GM12878 (cell line): ENCODE measurements around the gene AKAP13. TPM values are rescaled to one million over a fixed set of nuclear protein-coding genes. Genes with fewer than 3 reads are reported as not detected.
A peak's percentile ranks its signal among the peaks of the same experiment; 100 is the strongest.

Experiments used
- BACH1 ChIP-seq: fragments of 450-650 bp; IDR thresholded peaks from 2 replicates; pipeline ENCODE4 v1.6.1; 2017; ENCODE audit warnings: mild to moderate bottlenecking, borderline replicate concordance
- CEBPB ChIP-seq, 2 experiments: fragments of 150-350 bp in 1 of 2; IDR thresholded peaks; 2 replicates each; pipeline ENCODE4 v1.6.1; 2012 to 2014; ENCODE audit warnings: low read depth in 2 of 2, low read length in 2 of 2, borderline replicate concordance in 1 of 2, inconsistent platforms in 1 of 2
- CREB1 ChIP-seq: IDR thresholded peaks from 2 replicates; pipeline ENCODE4 v1.6.1; 2012; ENCODE audit warnings: low read depth, mild to moderate bottlenecking, inconsistent platforms
- CREM ChIP-seq: IDR thresholded peaks from 2 replicates; pipeline ENCODE4 v1.6.1; 2014; ENCODE audit warnings: antibody characterized with exemption, low read depth
- CUX1 ChIP-seq: IDR thresholded peaks from 2 replicates; pipeline ENCODE4 v1.6.1; 2012; ENCODE audit warnings: improper control_type of control experiment, low read depth, low read length; ENCODE audit not compliant: insufficient replicate concordance
- EZH2 ChIP-seq: IDR thresholded peaks from 2 replicates; pipeline ENCODE4 v1.6.1; 2012; ENCODE audit warnings: low read depth, mild to moderate bottlenecking, control low read depth, inconsistent platforms, low read length, borderline replicate concordance; ENCODE audit not compliant: control insufficient read depth
- NFIC ChIP-seq: IDR thresholded peaks from 2 replicates; pipeline ENCODE4 v1.6.1; 2012; ENCODE audit warnings: low read depth, mild to moderate bottlenecking, inconsistent platforms, low read length, moderate library complexity
- POLR2AphosphoS2 ChIP-seq: IDR thresholded peaks from 2 replicates; pipeline ENCODE4 v1.6.1; 2011; ENCODE audit warnings: low read depth, mild to moderate bottlenecking, low read length, improper control_type of control experiment, moderate library complexity
- RB1 ChIP-seq: fragments of 450-650 bp; formaldehyde crosslinking; IDR thresholded peaks from 2 replicates; pipeline ENCODE4 v1.6.1; 2017; ENCODE audit warnings: mild to moderate bottlenecking, borderline replicate concordance
- ZNF207 ChIP-seq: fragments of 450-650 bp; IDR thresholded peaks from 2 replicates; pipeline ENCODE4 v1.6.1; 2014; ENCODE audit warnings: antibody characterized with exemption, mild to moderate bottlenecking, borderline replicate concordance
- ZNF274 ChIP-seq: IDR thresholded peaks from one replicate; pipeline ENCODE4 v1.8.0; 2011; ENCODE audit not compliant: insufficient read length, insufficient read depth
- ZZZ3 ChIP-seq: IDR thresholded peaks from 2 replicates; pipeline ENCODE4 v1.6.1; 2011; ENCODE audit warnings: low read depth; ENCODE audit not compliant: control insufficient read depth, insufficient read length
- polyA plus RNA-seq, 11 experiments: library from polyadenylated mRNA; depleted of rRNA in 4 of 11; unstranded in 6 of 11; stranded (reverse) in 5 of 11; fragments of >200 nt; fragmentation: Nextera tagmentation in 4 of 11; fragmentation: Illumina TruSeq in 1 of 11; extraction: Ambion mirVana in 4 of 11; extraction: Trizol in 1 of 11; gene quantifications; 1 replicate in 1 of 11; 2 replicates in 10 of 11; pipeline versions ENCODE4 v1.2.1 to v1.2.3, GENCODE V29; 2011 to 2016; ENCODE audit warnings: inconsistent platforms in 2 of 11, missing spikeins in 2 of 11, low read depth in 1 of 11
- total RNA-seq, 4 experiments: library from RNA; depleted of rRNA in 3 of 4; stranded (reverse); fragments of >200 nt in 3 of 4; fragmentation: Illumina TruSeq in 1 of 4; extraction: Trizol in 1 of 4; gene quantifications; 2 replicates each; pipeline versions ENCODE4 v1.2.1 to v1.2.3, GENCODE V29; 2013 to 2021
- TF ChIP-seq, protein P1 (sequence below): fragments of 450-650 bp; IDR thresholded peaks from 2 replicates; pipeline ENCODE4 v1.6.1; 2016; ENCODE audit warnings: mild to moderate bottlenecking, moderate library complexity, borderline replicate concordance
- TF ChIP-seq, protein P2 (sequence below): fragments of 450-650 bp; IDR thresholded peaks from 2 replicates; pipeline ENCODE4 v1.6.1; 2017; ENCODE audit warnings: mild to moderate bottlenecking, low read depth, inconsistent platforms; ENCODE audit not compliant: poor library complexity, severe bottlenecking
- TF ChIP-seq, protein P3 (sequence below): IDR thresholded peaks from 2 replicates; pipeline ENCODE4 v1.6.1; 2011; ENCODE audit warnings: low read depth, low read length, improper control_type of control experiment, borderline replicate concordance

Gene AKAP13
- total and polyA plus RNA-seq, 10 of the 15 experiments (the other 5 are each of a cell fraction or from before 2014, with no cell fraction given) = 14.4 to 74.9 (median 55.1) TPM

DNA sequence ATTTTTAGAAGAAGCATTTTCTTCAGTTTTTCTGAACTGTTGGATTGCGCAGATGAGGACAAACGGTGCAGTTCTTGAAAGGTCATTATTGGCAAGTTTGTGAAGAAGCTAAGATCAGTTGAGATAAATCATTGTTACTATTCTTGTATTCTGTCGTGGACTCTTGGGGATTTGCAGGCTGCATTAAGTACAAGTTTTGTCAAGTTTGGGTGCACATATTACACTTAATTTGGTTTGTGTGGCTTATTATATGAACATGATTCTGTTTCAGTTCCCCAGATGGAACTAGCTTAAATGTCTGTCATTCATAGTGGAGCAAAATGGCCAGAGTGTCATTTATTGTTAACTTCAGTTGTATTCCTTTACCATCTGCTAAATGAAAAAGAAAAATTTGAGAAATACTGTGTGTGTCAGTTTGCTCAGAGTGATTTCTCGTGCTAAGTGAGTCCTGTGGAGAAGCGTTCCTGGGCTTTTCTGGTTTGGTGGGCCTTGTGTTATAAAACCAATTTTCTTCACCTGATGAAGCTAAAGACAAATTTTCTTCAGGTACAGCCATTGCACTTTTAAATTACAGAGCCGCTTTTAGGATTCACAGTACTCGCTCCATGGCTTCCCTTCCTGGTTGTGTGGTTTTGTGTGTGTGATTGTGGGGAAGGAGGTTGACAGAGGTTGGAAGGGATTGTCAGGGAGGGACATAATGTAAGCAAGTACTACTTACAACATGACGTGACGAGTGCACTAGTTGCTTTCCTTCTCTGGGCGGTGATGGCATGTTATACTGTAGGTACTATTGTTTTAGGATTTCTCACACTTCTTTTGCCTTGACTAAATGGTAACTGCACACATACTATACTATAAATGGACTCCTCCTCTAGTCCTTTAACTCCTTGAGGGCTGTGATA is 1.7 kb downstream of the AKAP13 start (continued):
- peak; percentile 64 for TF ChIP-seq CUX1
- peak; percentile 60; the same call in 1 of the 2 replicates for TF ChIP-seq CREM
- TF ChIP-seq POLR2AphosphoS2 = no peak
- peak; percentile 35; the same call in 1 of the 2 replicates for TF ChIP-seq BACH1
- TF ChIP-seq ZZZ3 = no peak
- TF ChIP-seq, protein P1, sequence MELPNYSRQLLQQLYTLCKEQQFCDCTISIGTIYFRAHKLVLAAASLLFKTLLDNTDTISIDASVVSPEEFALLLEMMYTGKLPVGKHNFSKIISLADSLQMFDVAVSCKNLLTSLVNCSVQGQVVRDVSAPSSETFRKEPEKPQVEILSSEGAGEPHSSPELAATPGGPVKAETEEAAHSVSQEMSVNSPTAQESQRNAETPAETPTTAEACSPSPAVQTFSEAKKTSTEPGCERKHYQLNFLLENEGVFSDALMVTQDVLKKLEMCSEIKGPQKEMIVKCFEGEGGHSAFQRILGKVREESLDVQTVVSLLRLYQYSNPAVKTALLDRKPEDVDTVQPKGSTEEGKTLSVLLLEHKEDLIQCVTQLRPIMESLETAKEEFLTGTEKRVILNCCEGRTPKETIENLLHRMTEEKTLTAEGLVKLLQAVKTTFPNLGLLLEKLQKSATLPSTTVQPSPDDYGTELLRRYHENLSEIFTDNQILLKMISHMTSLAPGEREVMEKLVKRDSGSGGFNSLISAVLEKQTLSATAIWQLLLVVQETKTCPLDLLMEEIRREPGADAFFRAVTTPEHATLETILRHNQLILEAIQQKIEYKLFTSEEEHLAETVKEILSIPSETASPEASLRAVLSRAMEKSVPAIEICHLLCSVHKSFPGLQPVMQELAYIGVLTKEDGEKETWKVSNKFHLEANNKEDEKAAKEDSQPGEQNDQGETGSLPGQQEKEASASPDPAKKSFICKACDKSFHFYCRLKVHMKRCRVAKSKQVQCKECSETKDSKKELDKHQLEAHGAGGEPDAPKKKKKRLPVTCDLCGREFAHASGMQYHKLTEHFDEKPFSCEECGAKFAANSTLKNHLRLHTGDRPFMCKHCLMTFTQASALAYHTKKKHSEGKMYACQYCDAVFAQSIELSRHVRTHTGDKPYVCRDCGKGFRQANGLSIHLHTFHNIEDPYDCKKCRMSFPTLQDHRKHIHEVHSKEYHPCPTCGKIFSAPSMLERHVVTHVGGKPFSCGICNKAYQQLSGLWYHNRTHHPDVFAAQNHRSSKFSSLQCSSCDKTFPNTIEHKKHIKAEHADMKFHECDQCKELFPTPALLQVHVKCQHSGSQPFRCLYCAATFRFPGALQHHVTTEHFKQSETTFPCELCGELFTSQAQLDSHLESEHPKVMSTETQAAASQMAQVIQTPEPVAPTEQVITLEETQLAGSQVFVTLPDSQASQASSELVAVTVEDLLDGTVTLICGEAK = no peak
- TF ChIP-seq ZNF274 = no peak
- TF ChIP-seq ZNF207 = no peak
- no peak for TF ChIP-seq EZH2
- 0 out of 4 replicates have a peak, but pooled peaks of 1 of the 2 experiments have one; percentile 48 for TF ChIP-seq CEBPB (IDR thresholded peaks at IDR 0.05; ENCODE audit: borderline replicate concordance in 1 of 2, low read depth in 2 of 2, low read length in 2 of 2)
- no peak for TF ChIP-seq CREB1
- TF ChIP-seq, protein P2, sequence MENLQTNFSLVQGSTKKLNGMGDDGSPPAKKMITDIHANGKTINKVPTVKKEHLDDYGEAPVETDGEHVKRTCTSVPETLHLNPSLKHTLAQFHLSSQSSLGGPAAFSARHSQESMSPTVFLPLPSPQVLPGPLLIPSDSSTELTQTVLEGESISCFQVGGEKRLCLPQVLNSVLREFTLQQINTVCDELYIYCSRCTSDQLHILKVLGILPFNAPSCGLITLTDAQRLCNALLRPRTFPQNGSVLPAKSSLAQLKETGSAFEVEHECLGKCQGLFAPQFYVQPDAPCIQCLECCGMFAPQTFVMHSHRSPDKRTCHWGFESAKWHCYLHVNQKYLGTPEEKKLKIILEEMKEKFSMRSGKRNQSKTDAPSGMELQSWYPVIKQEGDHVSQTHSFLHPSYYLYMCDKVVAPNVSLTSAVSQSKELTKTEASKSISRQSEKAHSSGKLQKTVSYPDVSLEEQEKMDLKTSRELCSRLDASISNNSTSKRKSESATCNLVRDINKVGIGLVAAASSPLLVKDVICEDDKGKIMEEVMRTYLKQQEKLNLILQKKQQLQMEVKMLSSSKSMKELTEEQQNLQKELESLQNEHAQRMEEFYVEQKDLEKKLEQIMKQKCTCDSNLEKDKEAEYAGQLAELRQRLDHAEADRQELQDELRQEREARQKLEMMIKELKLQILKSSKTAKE = peak; percentile 85
- no peak for TF ChIP-seq RB1
- TF ChIP-seq, protein P3, sequence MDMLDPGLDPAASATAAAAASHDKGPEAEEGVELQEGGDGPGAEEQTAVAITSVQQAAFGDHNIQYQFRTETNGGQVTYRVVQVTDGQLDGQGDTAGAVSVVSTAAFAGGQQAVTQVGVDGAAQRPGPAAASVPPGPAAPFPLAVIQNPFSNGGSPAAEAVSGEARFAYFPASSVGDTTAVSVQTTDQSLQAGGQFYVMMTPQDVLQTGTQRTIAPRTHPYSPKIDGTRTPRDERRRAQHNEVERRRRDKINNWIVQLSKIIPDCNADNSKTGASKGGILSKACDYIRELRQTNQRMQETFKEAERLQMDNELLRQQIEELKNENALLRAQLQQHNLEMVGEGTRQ = no peak
- peak; percentile 74 for TF ChIP-seq NFIC
